Head of caudate nucleus (tissue), 42 donors: ENCODE data around the gene HCN4.
A peak's percentile ranks its signal among the peaks of the same experiment; 100 is the strongest.
"Not testable (repeated sequence)": the region's sequence is repeated elsewhere in the genome, so short reads cannot be mapped to it uniquely, and the experiment has no call there.

ENCODE experiments used
- DNase-seq, 42 donors: peaks; one replicate each; pipeline versions ENCODE4 v3.0.0 to v3.0.0-alpha.2; 2020 to 2021; ENCODE audit warnings: mixed read lengths in 7 of 42
- intact Hi-C: fragments of 100-400 bp; cut with DNase I; formaldehyde crosslinking; loops from one replicate; pipeline ENCODE4 v1.15.0; 2022

The HCN4 gene

DNA sequence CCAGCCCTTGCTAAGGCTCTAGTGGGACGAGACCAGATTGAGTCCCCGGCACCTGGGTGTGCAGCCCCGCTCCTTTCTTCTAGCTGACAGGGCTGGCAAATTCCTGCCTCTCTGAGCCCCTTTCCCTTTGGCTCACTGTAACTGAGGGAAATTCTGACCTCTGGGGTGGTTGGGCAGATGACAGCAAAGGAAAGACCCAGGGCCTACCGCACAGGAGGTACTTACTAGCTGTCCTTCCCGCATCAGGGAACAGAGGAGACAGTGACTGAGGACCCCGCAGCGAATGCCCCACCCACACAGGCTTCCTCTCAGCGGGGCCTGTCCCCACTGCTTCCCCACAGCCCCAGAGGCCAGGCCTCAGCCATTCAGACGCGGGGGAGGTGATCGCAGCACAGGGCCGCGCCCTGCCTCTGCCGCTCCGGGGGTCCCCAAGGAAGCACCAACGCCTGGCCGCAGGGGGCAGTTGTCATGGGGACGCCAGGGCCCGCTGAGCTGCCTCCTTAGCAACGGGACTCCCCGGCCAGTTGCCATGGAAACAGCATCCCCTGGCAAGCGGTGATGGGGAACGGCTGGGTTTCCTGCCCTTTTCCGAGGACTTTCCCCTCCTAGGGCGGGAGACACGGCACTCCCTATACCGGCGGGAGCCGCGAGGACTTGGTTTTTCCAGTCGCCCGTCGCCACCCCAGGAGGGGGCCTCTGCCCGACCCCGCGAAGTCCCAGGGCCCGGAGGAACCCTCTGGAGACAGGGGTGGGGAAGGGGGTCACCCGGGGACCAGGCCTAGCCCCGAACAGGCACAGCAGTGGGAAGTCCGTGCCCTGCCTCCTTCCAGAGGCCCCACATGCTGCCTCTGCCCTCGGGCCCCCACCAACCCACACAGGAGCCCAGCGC lies 50.1 kb downstream of the HCN4 start:
- DNase-seq = peak in 38 of 42 donors; percentile 14 to 76 (median 36)
- intact Hi-C loops = no loop called here

DNA sequence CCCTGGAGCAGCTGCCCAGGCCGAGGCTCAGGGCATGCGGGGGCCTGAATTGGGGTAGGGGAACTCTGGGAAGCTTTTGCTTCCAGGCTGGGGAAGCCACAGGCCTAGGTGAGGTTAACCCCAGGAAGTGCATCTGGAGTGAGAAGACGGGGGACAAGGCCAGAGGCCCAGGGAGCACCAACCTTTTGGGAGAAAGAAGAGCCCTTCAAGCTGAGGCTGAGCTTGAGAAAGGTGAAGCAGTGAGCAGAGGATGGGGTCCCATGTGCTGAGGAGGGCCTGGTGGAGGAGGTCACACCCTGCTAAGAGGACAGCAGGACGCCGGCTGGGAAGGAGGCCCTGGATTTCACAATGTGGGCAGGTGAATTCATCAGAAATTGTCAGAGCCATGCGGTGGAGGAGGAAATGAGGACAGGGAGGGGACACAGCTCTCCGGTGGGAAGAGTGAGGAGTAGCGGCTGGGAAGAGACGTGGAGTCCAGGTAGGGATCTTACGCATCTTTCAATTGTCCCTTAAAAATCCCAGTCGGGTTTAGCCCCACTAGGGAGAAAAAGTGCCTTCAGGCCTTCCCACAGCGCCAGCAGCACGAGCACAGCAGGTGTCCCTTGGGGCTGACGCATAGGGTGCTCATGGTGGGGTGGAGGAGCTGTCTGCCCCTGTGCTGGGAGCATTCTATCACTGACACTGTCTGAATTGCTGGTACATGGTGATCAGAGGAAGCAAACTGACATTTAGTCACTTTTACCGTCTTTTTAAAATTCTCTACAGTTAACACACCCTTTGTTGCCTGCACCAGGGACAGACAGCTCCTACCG lies 50.9 kb downstream of the HCN4 start:
- intact Hi-C loops = no loop called here
- peak in 6 of 42 donors; percentile 2 to 23 (median 16) for DNase-seq

DNA sequence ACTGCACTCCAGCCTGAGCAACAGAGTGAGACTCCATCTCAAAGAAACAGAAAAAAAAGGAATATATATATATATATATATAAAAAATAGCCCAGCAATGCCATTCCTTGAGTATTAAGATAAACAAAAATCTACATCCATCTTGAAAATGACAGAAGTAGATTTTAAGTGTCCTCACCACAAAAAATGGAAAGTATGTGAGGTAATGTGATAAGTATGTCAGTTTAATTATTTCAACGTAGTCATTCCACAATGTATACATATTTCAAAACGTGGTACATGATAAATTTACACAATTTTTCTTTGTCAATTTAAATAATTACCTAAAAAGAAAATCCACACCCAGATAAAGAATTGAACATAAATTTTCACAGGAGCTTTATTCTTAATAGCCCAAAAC lies 54.9 kb downstream of the HCN4 start:
- no peak for DNase-seq
- intact Hi-C loops = no loop called here

DNA sequence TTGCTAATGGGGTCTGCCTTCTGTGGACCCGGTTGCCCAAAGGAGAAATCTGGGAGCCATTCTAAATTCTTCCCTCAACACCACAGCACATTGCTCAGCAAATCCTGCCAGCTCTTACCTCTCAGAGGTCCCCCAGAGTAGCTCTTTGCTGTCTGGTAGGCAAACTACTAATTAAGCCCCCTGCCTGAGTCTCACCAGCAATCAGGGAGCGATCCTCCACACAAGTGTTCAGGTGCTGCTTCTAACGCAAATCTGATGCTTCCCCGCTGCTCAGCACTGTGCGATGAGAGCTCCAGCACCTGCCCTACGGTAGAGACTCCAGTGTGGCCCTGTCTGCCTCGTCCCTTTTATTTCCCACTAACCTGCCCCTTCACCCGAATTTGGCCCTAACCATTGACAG lies 60.5 kb downstream of the HCN4 start:
- intact Hi-C loops = no loop called here
- peak in 1 of 42 donors; percentile 9 for DNase-seq

DNA sequence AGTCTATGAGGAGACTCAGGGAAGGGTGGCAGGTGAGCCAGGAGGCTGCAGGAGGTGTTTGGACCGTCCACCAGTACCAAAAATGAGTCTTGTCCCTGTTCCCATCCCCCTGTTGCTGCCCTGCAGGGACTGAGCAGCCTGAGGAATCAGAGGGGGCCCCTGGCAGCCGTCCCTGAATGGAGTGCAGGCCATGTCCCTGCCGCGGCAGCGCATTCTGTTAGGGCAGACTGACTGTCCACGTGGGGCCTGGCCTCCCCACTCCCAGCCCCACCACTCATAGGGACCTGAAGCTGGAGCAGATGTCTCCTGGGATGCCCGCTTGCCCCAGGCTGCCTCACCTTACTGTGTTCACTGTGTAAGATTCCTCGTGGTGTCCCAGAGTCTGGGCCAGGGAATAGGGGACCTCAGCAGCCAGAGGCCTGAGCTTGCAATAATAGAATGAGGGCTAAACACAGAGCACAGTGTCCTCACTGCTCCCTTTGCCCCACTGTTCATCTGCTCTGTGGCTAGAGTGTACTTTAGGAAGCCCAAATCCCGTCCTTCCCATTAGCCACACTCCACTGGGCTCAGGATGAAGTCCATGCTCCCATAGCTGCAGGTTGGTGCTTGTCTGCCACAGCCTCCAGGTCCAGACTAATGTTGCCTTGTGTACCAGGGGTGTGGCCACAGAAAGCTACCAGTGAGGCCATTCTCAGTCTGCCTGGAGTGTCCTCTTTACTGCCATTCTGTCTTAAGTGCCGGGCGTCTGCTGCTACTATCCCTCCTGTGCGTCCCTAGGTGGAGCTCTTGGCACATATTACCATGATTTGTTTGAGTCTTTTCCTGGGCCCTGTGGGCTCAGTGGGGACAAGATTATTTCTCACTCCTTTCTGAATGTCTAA lies 63.2 kb downstream of the HCN4 start:
- DNase-seq = peak in 32 of 42 donors; percentile 9 to 76 (median 41)
- intact Hi-C loops = no loop called here

DNA sequence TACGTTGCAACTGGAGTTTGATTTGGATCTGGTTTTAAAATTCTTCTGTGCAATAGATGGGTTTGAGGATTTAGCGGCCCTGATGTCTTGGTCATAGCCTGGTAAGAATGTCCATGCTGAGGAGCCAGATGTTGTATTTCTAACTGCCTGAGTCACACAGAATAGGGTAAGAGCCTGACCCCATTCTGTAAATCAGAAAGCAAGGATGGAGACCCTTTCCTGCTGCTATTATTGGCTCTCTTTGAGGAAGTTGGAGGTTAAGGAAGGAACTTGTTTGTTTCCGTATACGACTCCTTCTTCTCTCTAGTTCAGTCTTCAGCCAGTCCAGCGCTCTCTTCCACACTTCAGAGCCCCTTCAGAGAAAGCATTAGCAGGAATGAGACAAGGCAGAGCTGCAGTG lies 65.1 kb downstream of the HCN4 start:
- intact Hi-C loops = no loop called here
- DNase-seq = no peak

DNA sequence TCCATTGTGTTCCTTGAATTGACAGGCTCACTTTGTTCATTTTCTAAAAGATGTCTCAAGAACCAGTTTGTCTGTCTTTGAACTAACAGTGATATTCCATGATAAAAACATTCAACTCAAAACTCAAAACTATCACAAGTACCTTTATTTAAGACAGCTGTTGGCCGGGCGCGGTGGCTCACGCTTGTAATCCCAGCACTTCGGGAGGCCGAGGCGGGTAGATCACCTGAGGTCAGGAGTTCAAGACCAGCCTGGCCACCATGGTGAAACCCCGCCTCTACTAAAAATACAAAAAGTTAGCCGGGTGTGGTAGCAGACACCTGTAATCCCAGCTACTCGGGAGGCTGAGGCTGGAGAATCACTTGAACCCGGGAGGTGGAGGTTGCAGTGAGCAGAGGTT lies 68.5 kb downstream of the HCN4 start:
- DNase-seq, intact Hi-C loops: not testable (repeated sequence)

DNA sequence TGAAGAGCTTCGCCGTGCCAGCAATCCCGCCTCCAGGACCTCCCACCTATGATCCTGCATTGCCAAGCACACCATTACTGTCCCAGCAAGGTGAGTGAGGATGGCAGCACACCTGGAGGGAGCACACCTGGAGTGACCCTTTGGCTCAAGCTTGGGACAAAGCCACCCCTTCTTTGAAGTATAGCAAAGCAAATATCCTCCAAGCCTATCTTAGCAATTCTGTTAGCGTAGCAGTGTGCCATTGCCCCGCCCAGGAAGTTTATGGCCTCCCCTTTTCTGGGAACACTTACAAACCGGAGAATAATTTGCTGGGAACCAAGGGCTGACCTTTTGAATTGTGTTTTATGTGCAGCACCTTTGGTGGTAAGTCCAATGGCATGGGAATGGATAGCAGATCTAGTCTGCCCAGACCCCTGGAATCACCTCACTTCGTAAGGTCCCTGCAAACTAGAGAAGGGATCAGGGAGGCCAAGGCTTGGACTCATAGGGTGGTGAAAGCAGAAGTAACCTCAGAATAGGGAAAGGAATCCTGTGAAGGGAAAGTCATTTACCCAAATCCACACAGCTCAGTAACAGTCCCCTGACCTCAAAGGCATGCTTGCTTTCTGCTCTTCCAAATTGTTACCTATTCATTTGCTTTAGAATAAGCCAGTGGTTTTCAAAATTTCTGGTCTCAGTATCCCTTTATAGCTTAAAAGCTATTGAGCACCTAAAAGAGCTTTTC lies 70.1 kb downstream of the HCN4 start:
- intact Hi-C loops = no loop called here
- peak in 1 of 42 donors; percentile 13 for DNase-seq

DNA sequence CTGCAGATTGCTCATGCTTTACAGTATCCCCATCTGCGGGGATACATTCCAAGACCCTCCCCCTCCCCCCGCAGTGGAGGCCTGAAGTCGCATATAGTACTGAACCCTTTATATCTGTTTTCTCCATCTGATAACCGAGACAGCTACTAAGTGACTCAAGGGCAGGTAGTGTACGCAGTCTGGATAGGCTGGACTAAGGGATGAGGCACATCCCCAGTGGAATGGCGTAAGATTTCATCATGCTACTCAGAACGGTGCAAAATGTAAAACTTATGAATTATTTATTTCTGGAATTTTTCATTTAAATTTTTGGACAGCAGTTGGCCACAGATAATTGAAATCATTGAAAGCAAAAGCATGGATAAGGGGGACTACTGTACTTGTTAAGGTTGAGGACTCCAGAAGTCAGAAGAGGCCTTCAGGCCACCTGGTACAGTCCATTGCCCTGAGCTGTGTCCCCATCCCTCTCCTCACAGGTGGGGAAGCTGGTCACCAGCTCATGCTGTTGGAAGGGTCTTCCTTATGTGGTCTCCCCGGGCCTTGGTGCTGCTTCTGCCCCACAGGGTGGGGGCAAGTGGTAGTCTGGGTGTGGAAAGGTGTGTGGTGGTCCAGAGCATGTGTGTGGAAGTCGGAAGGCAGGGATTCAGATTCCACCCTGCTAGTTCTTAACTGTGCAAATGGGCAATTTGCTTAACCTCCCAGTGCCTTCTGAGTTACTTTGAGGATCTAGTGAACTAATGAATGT lies 72.0 kb downstream of the HCN4 start:
- intact Hi-C loops = no loop called here
- peak in 1 of 42 donors; percentile 17 for DNase-seq

DNA sequence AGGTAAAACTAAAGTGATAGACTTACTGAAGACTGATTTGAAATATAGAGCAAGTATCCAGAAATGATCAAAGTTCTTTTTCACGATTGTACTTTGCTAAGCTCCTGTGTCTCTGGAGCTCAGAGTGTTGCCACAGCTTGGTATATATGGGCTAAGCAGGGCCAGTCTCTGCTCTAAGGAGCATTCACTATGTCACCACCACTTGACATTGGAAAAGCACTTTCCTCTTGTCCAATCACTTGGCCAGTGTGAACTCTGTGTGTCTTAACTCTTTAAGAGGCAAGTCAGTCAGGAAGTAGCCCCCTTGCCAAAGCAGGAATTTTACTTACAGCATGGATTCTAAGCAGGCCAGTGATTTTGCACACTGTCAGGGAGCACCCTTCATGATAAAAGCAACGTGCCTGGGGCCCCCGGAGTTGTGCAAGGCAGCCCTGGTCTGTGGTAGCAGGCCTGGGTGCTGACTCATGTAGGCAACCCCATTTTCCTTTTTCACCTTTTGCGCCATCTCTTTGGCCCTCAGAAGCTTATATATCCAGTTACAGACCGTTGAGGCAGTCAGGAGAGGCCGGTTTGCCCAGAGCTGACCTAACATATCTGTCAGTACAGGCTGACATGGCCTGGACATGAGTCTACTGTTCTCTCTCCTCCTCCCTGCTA lies 73.0 kb downstream of the HCN4 start:
- intact Hi-C loops = no loop called here
- peak in 1 of 42 donors; percentile 18 for DNase-seq

DNA sequence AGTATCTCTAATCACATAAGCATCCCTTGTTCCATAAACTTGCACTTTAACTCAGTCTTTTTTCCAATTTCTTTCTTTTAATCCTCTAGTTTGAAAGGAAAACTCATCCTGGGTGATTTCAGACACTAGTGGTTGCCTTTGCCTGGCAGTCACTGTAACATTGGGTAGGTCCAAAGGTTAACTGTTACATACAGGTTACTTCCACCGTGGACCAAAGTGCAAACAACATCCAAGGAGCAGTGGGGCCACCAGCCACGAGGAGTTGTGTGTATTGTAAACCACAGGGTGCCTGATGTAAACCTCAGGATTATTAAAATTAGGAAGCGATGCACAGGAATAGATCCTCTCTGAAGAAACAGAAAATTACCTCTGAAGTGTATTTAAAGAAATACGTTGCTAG lies 75.0 kb downstream of the HCN4 start:
- DNase-seq = peak in 1 of 42 donors; percentile 22
- intact Hi-C loops = no loop called here

DNA sequence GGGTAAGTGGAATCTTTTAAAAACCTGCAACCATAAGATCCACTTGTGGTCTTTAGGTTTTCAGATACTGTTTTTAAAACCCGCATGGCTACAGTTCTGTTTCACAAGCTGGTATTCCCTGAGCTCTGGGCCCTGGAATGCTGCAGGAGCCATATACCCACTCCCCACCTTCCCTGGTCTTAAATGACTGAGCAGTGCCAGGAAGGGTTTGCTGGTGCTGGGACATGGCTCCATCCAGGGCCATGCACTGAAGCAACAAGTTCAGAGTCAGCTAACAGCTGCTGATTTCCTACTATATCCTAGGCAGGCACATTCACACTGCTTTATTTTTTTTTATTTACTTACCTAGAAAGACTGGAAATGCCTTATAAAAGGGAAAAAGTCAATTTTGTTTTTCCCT lies 77.3 kb downstream of the HCN4 start:
- intact Hi-C loops = no loop called here
- DNase-seq = peak in 1 of 42 donors; percentile 20

DNA sequence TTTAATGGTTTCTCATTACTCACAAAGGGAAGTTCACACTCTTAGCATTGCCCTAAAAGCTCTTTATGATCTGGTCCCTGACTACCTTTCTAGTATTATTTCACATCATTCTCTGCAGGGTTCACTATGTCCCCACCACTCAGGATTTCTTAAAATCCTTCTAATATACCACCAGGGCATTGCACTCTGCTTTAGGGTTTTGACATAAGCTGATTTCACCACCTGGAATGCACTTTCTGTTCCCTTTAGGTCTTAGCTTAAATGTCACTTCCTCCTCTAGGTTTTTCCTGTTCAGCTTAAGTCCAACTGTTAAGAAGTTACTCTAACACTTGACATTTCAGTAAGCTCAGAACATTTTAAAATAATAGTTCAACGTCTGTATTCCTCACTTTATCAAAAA lies 81.7 kb downstream of the HCN4 start:
- no peak for DNase-seq
- intact Hi-C loops = no loop called here

DNA sequence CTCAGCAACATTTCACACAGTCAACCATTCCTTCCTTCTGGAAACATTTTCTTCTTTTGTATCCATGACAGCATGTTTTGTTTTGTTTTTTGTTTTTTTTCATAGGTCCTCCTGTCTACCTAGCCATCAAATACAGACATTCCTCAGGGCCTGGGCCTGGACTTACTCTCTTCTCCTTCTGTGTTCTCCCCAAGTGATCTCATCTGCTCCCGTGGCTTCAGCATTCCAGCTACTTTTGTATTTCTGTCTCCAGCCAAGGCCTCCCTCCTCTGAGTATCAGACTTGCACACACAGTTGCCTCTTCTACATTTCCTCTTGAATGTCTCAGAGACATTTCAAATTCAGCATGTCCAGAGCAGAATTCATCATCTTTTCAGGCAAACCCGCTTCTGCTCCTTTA lies 82.4 kb downstream of the HCN4 start:
- intact Hi-C loops = no loop called here
- DNase-seq = no peak

DNA sequence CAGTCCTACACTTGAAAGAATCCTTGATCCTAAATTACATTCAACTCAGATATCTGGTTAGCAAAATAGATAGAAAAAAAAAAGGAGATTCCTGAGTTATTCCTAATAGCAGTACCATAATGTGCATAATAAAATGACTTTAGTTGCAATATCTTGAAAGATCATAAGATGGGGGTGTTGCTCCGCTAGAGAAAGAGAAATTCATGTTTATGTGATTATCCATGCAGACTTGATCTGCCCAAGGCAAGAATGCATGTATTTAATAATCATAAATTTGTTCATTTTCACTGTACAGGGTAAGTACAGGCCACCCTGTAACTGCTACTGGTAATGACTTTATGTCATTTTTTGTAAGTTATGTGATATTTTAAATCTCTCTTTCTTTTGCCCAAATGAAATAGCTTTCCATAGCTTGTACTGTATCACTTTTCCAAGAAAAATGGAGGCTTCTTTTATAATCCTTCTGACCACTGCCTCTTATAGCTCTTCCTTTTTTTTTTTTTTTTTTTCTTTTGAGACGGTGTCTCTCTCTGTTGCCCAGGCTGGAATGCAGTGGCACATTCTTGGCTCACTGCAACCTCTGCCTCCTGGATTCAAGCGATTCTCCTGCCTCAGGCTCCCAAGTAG lies 84.6 kb downstream of the HCN4 start:
- DNase-seq = no peak
- intact Hi-C loops = no loop called here

DNA sequence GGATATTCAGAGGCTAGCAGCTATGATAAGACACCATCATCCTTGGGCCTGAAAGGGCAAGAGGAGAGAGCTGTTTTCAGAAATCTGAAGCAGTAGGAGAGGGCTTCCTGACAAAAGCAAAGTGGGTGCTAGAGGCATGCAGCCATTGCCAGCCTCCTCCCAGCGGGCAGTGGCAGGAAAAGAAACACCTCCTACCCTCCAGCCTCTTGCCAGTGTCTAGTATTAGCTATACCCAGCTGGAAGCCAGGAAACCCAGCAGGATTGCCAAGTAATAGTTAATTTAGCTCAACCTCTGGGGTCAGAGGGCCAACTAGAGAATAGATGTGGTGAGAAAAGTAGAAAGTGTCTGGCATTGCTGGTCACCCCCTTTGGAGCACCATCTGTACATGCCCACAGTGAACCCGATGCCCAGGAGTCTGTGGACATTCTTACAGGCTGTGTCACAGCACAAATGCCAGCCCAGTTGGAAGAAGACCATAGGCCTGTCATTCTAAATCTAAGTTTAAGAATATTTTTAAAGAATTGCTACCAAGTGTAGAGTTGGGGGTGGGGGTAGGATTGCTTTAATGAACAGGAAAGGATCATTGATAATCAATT lies 85.3 kb downstream of the HCN4 start:
- no peak for DNase-seq
- intact Hi-C loops = no loop called here
